Airway epithelial cell (primary cell): ENCODE measurements around the gene TPRG1. TPM values are rescaled to one million over a fixed set of nuclear protein-coding genes. Genes with fewer than 3 reads are reported as not detected.

Experiments used
- total RNA-seq: library from RNA; depleted of rRNA; stranded (reverse); fragments of >200 nt; gene quantifications from 2 replicates; pipeline ENCODE4 v1.2.3, GENCODE V29; 2015

Gene TPRG1
- total RNA-seq: 2.8 and 3.5 TPM in 2 replicates

GRCh38 chr3:189171707-189172106, at the start of gene TPRG1:
Gene TPRG1, plus strand, starts transcription at chr3:189171971. Its CDS starts 35,414 bp downstream, at chr3:189207385.

